ENCODE data around the gene TM4SF20.

DNA sequence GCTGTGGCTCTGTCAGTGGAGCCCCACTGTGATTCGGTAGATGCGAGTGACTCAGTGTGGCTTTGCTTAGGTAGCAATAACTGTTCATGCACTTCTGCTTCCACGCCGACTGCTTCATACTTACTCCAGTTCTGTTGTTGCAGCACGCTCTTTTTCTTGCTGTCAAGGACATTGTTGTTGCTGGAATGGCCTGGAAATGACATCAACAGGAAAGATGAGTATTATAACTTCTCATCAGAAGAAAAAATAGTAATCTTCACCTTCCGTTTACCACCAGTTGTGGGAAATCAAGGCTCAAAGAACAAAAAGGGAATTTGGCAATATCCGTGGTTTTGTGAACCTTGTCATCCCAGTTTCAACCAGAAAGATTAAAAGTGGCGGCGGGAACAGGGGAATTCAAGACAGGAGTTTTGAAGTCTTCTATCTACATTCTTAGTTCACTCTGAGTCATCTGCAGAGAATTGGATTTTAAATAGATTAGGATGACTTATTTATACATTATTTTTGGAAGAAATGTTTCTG is 8.3 kb downstream of the TM4SF20 start:
- TF ChIP-seq, protein P1, sequence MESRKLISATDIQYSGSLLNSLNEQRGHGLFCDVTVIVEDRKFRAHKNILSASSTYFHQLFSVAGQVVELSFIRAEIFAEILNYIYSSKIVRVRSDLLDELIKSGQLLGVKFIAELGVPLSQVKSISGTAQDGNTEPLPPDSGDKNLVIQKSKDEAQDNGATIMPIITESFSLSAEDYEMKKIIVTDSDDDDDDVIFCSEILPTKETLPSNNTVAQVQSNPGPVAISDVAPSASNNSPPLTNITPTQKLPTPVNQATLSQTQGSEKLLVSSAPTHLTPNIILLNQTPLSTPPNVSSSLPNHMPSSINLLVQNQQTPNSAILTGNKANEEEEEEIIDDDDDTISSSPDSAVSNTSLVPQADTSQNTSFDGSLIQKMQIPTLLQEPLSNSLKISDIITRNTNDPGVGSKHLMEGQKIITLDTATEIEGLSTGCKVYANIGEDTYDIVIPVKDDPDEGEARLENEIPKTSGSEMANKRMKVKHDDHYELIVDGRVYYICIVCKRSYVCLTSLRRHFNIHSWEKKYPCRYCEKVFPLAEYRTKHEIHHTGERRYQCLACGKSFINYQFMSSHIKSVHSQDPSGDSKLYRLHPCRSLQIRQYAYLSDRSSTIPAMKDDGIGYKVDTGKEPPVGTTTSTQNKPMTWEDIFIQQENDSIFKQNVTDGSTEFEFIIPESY (IDR thresholded peaks at IDR 0.05; ENCODE audit: borderline replicate concordance, low read depth) = no peak
- TF ChIP-seq, protein P2, sequence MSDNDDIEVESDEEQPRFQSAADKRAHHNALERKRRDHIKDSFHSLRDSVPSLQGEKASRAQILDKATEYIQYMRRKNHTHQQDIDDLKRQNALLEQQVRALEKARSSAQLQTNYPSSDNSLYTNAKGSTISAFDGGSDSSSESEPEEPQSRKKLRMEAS (IDR thresholded peaks at IDR 0.05; ENCODE audit: low read depth) = peak; percentile 64
- TF ChIP-seq, protein P3, sequence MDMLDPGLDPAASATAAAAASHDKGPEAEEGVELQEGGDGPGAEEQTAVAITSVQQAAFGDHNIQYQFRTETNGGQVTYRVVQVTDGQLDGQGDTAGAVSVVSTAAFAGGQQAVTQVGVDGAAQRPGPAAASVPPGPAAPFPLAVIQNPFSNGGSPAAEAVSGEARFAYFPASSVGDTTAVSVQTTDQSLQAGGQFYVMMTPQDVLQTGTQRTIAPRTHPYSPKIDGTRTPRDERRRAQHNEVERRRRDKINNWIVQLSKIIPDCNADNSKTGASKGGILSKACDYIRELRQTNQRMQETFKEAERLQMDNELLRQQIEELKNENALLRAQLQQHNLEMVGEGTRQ (IDR thresholded peaks at IDR 0.05; ENCODE audit: borderline replicate concordance, low read depth, low read length) = no peak
- TF ChIP-seq, protein P4, sequence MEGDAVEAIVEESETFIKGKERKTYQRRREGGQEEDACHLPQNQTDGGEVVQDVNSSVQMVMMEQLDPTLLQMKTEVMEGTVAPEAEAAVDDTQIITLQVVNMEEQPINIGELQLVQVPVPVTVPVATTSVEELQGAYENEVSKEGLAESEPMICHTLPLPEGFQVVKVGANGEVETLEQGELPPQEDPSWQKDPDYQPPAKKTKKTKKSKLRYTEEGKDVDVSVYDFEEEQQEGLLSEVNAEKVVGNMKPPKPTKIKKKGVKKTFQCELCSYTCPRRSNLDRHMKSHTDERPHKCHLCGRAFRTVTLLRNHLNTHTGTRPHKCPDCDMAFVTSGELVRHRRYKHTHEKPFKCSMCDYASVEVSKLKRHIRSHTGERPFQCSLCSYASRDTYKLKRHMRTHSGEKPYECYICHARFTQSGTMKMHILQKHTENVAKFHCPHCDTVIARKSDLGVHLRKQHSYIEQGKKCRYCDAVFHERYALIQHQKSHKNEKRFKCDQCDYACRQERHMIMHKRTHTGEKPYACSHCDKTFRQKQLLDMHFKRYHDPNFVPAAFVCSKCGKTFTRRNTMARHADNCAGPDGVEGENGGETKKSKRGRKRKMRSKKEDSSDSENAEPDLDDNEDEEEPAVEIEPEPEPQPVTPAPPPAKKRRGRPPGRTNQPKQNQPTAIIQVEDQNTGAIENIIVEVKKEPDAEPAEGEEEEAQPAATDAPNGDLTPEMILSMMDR (IDR thresholded peaks at IDR 0.05) = no peak
- no peak for TF ChIP-seq SMC3 (IDR thresholded peaks at IDR 0.05; ENCODE audit: low read depth, low read length)
- peak; percentile 56; the same call in 1 of the 2 replicates for TF ChIP-seq NFIC (IDR thresholded peaks at IDR 0.05; ENCODE audit: borderline replicate concordance)
- no peak for TF ChIP-seq ELF1 (IDR thresholded peaks at IDR 0.05)
- TF ChIP-seq RXRA (IDR thresholded peaks at IDR 0.05; ENCODE audit: borderline replicate concordance, low read depth) = 0 out of 2 replicates have a peak, but pooled peaks have one; percentile 28
- TF ChIP-seq, protein P5, sequence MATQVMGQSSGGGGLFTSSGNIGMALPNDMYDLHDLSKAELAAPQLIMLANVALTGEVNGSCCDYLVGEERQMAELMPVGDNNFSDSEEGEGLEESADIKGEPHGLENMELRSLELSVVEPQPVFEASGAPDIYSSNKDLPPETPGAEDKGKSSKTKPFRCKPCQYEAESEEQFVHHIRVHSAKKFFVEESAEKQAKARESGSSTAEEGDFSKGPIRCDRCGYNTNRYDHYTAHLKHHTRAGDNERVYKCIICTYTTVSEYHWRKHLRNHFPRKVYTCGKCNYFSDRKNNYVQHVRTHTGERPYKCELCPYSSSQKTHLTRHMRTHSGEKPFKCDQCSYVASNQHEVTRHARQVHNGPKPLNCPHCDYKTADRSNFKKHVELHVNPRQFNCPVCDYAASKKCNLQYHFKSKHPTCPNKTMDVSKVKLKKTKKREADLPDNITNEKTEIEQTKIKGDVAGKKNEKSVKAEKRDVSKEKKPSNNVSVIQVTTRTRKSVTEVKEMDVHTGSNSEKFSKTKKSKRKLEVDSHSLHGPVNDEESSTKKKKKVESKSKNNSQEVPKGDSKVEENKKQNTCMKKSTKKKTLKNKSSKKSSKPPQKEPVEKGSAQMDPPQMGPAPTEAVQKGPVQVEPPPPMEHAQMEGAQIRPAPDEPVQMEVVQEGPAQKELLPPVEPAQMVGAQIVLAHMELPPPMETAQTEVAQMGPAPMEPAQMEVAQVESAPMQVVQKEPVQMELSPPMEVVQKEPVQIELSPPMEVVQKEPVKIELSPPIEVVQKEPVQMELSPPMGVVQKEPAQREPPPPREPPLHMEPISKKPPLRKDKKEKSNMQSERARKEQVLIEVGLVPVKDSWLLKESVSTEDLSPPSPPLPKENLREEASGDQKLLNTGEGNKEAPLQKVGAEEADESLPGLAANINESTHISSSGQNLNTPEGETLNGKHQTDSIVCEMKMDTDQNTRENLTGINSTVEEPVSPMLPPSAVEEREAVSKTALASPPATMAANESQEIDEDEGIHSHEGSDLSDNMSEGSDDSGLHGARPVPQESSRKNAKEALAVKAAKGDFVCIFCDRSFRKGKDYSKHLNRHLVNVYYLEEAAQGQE (IDR thresholded peaks at IDR 0.05; ENCODE audit: low read depth, low read length) = no peak
